IPS-NIHi11 (cell line): ENCODE results near the gene EFCAB6.

Source experiments
- DNase-seq: peaks from one replicate; pipeline ENCODE4 v3.0.0; 2012; ENCODE audit warnings: mixed read lengths, low spot score

Gene EFCAB6

DNA sequence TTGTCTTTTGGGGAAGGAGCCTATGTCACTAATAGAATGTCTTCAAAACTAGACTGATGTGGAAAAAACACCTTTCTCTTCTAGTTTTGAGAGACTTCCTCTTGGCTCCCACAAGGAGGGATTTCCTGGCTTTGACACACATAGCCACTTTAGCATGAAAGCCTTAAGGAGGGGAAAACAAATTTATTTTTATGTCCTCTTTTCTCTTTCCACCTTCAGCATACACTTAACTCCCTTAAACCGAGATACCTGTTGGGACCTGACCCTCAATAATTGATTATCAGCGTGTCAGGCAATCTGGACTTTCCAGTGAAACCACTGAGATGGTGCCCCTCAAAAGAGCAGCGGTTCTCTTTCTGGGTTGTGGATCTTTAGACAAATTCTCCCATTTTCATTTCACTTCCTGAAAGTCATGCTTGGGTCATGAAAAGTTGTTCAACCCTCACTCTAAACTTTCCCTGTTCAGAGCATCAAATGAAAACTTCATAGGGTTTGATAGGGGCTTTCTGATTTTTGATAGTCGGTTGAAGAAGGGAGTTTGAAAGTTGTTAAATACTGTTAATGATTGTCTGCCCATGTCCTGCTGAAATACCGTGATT lies 9.1 kb downstream of the EFCAB6 start:
- DNase-seq: no peak

DNA sequence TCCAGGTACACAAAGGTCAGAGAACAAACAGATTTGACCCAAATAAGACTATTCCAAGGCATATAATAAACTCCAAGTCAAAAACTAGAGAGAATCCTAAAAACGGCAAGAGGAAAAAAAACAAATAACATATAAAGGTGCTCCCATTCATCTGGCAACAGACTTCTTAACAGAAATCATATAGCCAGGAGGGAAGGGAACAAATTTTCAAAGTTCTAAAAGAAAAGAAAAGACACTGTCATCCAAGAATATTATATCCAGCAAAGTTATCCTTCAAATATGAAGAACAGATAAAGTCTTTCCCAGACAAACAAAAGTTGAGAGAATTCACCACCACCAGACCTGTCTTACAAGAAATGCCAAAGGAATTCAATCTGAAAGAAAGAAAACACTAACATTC lies 11.1 kb downstream of the EFCAB6 start:
- no peak for DNase-seq

DNA sequence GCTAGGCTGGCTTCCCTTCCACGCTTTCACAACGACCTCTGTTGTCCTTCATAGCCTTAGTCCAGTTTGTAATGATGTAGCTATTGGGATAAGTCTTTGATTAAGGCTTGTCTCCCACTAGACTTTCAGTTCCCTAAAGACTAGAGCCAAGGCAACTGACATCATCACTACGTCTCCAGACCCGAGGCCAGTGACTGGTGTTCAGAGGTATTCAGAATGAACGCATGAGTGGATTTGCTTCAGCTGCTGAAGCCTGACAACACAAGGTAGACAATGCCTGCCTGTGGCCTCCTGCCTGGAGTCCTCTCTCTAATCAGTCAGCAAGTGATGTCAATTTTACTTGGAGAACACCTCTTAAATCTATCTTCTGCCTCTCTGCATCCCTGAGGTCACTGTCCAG lies 13.6 kb downstream of the EFCAB6 start:
- DNase-seq: no peak

DNA sequence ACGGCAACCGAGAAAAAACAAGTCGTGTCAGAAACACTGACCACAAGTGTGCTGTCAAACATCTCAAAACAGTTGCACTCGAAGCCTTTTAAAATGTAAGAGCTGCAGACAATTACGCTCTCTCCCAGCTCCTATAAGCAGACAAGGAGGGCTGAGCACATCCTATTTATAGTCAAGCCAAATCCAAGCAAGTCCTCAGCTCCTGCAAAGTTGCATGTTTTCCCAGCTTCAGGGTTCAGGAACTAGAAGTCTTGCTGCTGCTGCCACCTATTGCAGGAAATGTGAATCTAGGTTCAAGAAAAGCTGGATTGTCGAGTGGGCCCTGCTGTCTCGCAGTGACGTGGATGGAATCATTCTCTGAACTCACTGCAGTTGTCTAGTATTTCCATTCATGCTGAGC lies 15.5 kb downstream of the EFCAB6 start:
- DNase-seq: peak; percentile 27

- no peak for DNase-seq
These were observed 16.8 kb downstream of the EFCAB6 start for GRCh38 chr22:43795320-43795719.

- no peak for DNase-seq
These were observed 19.2 kb downstream of the EFCAB6 start for GRCh38 chr22:43792905-43793304.

DNA sequence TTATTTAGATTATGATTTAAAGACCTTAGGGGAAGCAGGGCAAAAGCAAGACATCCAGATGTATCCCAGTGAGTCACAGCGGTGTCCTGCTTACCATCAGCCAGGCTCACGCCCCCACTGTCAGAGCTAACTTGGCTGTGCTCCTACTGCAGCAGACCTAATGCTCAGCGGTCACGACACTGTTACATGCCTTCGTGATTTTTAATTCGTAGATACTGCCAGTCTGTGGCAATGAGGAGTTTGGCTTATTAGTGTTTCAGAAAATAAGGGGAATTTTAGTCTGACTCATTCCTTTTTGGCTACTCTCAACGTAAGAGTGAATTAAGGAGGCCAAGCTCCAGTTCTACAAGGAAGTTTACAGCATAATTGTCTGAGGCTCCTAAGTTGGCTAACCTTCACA lies 22.7 kb downstream of the EFCAB6 start:
- DNase-seq: no peak

- DNase-seq: no peak
These were observed 28.3 kb downstream of the EFCAB6 start for GRCh38 chr22:43783777-43784176.

DNA sequence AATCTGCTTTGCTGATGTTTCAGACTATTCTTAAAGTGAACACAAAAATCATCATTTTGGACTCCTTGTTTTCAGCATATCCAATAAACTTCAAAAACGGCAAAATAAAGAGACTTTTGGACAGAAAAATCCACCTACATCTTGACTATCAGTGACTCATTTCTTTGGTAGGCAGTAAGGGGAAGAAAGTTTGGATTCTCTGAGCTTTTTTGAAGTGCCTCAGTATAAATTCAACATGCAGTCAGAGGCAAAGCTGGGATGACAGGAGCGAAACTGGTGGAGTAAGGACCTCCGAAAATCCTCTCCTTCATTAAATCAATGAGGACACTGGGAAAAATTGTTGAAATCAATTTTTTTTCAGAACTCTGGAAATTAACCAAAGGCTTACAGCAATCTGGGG lies 29.7 kb downstream of the EFCAB6 start:
- no peak for DNase-seq

- DNase-seq: no peak
These were observed 34.8 kb downstream of the EFCAB6 start for GRCh38 chr22:43777286-43777685.

DNA sequence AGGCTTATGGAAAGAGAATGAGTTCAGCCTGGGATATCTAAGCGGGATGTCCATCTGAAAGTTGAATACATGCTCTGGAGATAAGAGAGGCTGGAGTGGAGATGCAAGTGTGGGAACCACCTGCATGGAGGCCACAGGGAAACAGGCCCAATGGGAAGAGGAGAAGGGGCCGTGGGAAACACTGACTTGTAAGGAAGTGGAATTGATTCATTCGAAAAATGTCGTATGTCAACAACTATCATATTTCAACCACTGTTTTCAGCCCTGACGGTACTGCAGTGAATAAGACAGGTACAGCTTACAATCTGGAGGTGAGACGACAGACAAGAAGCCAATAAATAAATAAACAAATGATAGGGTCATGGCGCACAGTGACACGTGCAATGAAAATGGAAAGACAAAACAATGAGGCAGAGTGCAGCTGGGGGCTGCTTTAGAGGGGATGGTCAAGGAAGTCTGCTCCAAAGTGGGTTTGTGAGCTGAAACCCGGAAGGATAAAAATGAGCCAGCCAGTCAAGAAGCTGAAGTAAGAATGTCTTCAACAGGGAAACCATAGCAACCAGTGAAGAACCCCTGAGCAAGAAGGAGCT lies 35.9 kb downstream of the EFCAB6 start:
- DNase-seq: no peak

DNA sequence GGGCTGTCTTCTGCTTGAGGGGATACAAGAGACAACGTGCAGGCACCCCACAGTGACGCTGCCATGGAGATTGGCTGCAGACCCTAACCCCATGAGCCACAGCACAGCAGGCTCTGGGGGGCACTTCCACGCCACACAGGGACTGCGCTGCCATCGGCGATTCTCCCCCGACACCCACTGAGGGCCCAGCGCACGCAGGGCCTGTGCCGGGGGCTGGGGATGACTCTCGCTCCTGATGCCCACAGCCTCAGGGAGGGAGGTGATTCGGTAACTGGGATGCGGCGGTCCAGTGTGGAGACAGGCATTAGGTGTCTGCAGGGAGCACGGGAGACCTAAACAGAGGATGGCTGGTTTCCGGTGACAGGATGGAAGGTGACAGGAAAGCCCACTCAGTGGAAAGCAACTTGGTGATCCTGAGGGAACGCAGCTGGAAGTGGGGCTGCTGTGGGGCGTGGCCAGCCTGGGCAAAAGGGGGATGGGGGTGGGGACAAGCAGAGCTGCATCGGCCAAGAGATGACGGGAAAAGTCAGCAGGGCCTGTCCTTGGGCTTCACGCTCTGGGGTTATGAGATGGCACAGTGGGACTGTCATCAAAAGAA lies 37.7 kb downstream of the EFCAB6 start:
- DNase-seq: no peak

GRCh38 chr22:43772831-43773230 lies 39.3 kb downstream of the EFCAB6 start:
- DNase-seq: no peak

DNA sequence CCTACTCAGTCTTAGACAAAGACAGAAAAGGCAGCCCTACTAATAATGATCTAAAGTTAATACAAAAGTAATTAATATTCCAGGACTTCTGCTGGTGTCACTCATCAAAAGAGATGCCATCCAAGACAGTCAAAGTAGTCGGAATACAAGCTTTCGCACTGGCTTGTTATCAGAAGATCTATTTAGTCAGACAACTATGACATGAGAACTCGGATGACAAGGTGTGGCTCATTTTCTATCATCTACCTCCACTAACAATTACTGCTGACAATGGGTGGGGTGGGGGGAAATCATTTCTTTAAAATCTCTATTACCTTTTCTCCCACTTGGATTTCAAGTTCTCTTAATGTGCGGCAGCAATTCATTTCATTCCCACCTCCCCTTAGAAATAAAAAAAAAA lies 56.7 kb downstream of the EFCAB6 start:
- DNase-seq: no peak

DNA sequence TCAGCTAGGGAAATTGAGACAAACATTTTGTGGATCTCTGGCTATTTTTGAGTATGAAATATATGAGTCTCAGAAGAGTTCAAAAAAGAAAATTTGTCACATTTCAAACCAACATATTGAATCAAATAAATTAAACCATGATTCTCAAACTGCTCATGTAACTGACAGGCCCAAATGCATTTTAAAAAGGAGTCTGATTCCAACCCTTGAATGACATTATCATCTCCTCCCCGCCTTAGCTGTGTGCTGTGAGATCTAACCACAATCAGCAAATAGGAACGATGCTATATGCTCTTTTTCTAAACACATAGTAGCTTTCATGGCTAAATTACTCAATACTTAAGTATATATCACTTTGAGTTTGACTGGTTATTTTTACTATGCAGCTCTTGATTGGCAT lies 57.1 kb downstream of the EFCAB6 start:
- DNase-seq: no peak

GRCh38 chr22:43754176-43754575 lies 57.9 kb downstream of the EFCAB6 start:
- DNase-seq: no peak

GRCh38 chr22:43753688-43754087 lies 58.4 kb downstream of the EFCAB6 start:
- no peak for DNase-seq

GRCh38 chr22:43750751-43751150 lies 61.4 kb downstream of the EFCAB6 start:
- DNase-seq: no peak

GRCh38 chr22:43749473-43749872 lies 62.6 kb downstream of the EFCAB6 start:
- no peak for DNase-seq

- no peak for DNase-seq
These were observed 64.2 kb downstream of the EFCAB6 start for GRCh38 chr22:43747877-43748276.

DNA sequence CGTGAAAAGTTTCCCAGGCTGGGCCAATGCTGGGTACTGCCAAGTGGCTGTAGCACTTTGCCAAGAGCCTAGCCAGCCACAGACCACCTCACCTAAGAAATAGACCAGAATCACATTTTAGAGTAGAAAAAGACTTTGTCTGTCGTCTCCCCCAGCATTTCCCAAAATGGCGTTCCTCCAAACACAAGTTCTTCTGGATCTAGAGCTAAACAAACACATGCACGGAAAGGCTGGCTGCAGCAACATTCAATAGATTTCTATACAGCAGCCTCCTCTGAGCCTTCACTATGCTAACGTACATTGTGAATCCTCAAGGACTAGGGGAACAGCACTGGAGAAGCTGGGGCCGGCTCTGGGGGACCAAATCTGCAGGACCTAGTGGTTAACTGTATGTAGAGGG lies 65.0 kb downstream of the EFCAB6 start:
- DNase-seq: no peak

DNA sequence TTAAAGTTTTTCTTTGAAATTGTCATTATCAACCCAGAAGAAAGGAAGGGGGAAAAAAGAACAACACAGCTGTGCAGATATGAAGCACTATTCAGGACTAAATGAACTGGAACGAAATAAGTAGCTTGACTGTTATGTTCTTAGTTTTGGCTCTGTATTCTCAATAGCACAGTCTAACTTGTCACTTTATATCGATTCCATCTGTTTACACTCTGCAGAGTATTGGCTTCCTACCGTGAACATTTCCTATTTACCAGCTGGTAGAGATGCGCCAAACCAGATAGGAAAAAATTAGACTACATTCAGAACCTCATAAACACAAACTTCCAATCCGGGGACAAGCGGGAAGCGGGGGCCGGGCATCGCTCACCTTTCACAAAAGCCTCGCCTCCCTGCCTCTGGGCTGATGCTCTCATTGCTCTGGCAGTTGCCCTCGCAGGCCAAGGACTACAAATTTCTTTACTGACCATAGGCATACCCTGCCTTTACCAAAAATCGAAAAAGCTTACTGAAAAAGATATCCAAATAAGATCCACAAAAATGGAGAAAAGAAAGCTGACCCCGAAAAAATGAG lies 66.2 kb downstream of the EFCAB6 start:
- no peak for DNase-seq

DNA sequence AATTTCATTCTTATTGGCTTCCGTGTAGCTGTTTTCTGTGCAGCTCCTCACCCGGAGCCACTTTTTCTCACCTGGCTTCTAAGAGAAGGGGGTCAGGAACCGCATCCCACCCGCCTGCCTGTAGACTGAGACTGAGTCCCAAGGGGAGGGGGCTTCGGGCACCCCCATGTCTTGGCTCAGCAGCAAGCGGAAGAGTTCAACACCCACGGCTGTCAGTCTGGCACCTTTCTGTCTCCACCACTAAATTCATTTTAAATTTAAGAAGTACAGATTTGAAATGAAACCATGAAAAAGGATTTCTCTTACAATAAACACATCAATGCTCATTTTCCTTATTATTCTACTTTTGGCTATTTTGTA lies 66.7 kb downstream of the EFCAB6 start:
- no peak for DNase-seq
